ENCODE data around the gene DYRK1A.

DNA sequence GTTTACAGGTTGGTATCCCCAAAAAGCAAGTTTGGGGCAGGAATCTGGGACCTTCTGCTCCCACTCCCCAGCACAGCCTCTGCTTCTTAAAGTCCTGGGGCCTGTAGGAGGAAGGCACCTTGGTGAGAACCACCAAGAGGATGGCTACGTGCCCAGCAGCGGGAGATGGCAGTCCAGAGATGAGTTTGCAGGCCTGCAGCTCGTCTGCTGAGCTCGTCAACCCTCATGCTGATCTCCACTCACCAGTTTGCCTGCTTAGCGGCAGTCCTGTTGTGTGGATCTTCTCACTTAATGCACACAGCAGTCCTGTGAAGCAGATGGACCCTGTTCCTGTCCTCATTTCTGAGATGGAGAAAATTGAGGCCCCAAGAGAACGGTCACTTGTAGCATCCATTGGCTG lies 160.5 kb downstream of the DYRK1A start:
- TF ChIP-seq POLR2A (IDR thresholded peaks at IDR 0.05; ENCODE audit: low read depth, low read length) (no peak), POLR2AphosphoS5 (IDR thresholded peaks at IDR 0.05; ENCODE audit: low read depth, low read length) (no peak), POU2F2 (IDR thresholded peaks at IDR 0.05; ENCODE audit: low read depth, low read length) (no peak), SPI1 (IDR thresholded peaks at IDR 0.05; ENCODE audit: low read depth, low read length) (no peak)

Data from GM12891 (cell line).